Ectodermal cell (in vitro differentiated cells): ENCODE measurements around the gene GPS1.

Experiments
- H3K27ac ChIP-seq: 2 replicates; pipeline ENCODE4 v1.7.0; 2013; ENCODE audit warnings: mild to moderate bottlenecking, low read depth, low read length; ENCODE audit not compliant: insufficient read depth, poor library complexity, severe bottlenecking
- H3K27me3 ChIP-seq: 2 replicates; pipeline ENCODE4 v1.7.0; 2013; ENCODE audit warnings: mild to moderate bottlenecking, low read length; ENCODE audit not compliant: insufficient read depth, control insufficient read depth, poor library complexity, severe bottlenecking
- H3K36me3 ChIP-seq: one replicate; pipeline ENCODE4 v1.7.0; 2013; ENCODE audit warnings: low read length; ENCODE audit not compliant: control insufficient read depth, insufficient read depth
- H3K4me1 ChIP-seq: one replicate; pipeline ENCODE4 v1.7.0; 2013; ENCODE audit warnings: low read length; ENCODE audit not compliant: control insufficient read depth, insufficient read depth
- H3K4me3 ChIP-seq: 2 replicates; pipeline ENCODE4 v1.7.0; 2013; ENCODE audit warnings: low read depth, low read length, control low read depth; ENCODE audit not compliant: insufficient read depth
- H3K9me3 ChIP-seq: 2 replicates; pipeline ENCODE4 v1.7.0; 2013; ENCODE audit warnings: mild to moderate bottlenecking, low read length, moderate library complexity; ENCODE audit not compliant: control insufficient read depth
- WGBS, 2 experiments: methylation state at CpG; one replicate each; pipeline ENCODE4 v1.1.7; 2013; ENCODE audit warnings: missing lambda C conversion rate in 2 of 2; 5-methylcytosine and 5-hydroxymethylcytosine counted together

Gene GPS1

DNA sequence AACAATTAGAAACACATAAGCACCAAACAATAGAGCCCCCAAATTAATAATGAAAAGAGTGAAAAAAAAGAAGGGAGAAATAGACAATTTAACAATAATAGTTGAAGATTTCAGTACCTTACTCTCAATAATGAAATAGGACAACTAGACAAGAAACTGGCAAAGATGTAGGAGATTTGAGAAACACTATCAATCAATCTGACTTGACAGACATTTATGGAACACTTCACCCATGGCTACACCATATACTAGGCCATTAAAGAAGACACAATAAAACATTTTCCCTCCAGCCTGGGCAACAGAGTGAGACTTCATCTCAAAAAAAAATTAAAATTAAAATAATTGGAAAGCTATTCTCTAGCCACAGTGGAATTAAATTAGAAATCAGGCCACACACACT is 18.9 kb downstream of the GPS1 start:
- Histone ChIP-seq H3K27ac (no peak overlapping the region), H3K27me3 (peaks cover 11% of the 10 kb centered on the region), H3K4me1 (no peaks in the 10 kb centered on the region), H3K4me3 (no peak overlapping the region), H3K36me3 (no peaks in the 10 kb centered on the region), H3K9me3 (no peaks in the 10 kb centered on the region)

DNA sequence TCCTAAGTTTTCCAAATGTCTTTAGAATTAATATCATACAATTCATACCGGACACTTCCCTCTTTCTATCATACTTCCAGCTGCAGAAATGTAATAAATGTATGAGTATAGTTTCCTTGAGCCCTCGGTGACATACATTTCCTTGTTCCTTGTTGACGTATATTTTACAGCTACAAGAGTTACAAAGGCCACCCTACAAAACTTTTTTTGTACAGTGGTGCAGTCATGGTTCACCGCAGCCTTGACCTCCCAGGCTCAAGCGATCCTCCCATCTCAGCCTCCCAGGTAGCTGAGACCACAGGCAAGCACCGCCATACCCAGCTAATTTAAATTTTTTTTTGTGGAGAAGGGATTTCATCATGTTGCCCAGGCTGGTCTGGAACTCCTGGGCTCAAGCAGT is 21.1 kb downstream of the GPS1 start:
- H3K27me3 ChIP-seq, result peaks cover 11% of the 10 kb centered on the region
- H3K4me3 ChIP-seq, result no peak overlapping the region
- H3K36me3 ChIP-seq, result no peaks in the 10 kb centered on the region
- H3K4me1 ChIP-seq, result no peaks in the 10 kb centered on the region
- no peaks in the 10 kb centered on the region for H3K9me3 ChIP-seq
- WGBS, 2 experiments, result 88 to 94% methylated on average over 5 to 6 of the region's 6 CpGs
- no peak overlapping the region for H3K27ac ChIP-seq

DNA sequence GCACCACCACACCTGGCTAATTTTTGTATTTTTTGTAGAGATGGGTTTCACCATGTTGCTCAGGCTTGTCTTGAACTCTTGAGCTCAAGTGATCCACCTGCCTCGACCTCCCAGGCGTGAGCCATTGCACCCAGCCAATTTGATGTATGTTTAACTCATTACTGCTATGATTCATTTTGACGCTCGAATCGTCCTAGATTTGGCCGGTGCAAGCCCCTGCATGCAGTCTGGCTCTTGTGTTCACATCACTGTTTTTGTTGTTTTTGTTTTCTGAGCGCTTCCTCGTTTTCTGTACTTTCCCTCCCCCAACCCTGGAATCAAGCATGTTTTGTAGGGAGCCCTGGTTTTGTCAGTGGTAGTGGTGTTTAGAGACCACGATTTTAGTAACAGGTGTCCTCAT is 21.7 kb downstream of the GPS1 start:
- H3K4me1 ChIP-seq, result no peaks in the 10 kb centered on the region
- no peak overlapping the region for H3K27ac ChIP-seq
- 90 to 91% methylated on average over 9 of the region's 9 CpGs for WGBS, 2 experiments
- H3K4me3 ChIP-seq, result no peak overlapping the region
- no peaks in the 10 kb centered on the region for H3K9me3 ChIP-seq
- H3K27me3 ChIP-seq, result peaks cover 11% of the 10 kb centered on the region
- H3K36me3 ChIP-seq, result no peaks in the 10 kb centered on the region

DNA sequence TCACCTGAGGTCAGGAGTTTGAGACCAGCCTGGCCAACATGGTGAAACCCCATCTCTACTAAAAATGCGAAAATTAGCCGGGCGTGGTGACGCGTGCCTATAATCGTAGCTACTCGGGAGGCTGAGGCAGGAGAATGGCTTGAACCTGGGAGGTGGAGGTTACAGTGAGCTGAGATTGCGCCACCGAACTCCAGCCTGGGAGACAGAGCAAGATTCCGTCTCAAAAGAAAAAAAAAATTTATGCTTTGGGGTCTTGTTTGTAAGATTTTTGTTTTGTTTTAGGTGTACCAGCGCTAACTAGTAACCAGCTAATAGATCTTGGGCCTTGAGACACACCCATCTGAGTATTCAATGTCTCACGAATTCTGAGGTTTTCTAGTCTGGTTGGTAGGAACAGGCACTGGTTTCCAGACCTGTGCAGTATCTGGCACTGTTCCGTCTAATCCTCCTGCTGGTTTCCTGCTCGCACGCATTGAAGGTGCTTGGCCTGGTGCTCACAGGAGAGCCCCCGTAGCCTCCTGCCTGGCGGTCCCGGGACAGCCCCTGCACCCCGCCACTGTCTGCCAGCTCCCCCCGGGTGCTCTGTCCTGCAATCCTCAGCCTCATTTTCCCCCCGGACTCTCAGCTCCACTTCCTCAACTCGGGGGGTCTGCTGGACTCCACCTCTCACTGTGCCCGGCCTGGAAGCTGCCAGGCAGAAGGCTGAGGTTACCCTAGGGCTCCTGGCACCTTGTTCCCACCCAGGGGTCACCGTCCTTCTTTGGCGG is 24.5 kb downstream of the GPS1 start:
- H3K4me3 ChIP-seq, result no peak overlapping the region
- H3K9me3 ChIP-seq, result no peaks in the 10 kb centered on the region
- H3K4me1 ChIP-seq, result no peaks in the 10 kb centered on the region
- peaks cover 15% of the 10 kb centered on the region for H3K36me3 ChIP-seq
- peak overlapping the region; percentile 44 for H3K27ac ChIP-seq
- peaks cover 11% of the 10 kb centered on the region for H3K27me3 ChIP-seq
- 91 to 92% methylated on average over 25 of the region's 25 CpGs for WGBS, 2 experiments

DNA sequence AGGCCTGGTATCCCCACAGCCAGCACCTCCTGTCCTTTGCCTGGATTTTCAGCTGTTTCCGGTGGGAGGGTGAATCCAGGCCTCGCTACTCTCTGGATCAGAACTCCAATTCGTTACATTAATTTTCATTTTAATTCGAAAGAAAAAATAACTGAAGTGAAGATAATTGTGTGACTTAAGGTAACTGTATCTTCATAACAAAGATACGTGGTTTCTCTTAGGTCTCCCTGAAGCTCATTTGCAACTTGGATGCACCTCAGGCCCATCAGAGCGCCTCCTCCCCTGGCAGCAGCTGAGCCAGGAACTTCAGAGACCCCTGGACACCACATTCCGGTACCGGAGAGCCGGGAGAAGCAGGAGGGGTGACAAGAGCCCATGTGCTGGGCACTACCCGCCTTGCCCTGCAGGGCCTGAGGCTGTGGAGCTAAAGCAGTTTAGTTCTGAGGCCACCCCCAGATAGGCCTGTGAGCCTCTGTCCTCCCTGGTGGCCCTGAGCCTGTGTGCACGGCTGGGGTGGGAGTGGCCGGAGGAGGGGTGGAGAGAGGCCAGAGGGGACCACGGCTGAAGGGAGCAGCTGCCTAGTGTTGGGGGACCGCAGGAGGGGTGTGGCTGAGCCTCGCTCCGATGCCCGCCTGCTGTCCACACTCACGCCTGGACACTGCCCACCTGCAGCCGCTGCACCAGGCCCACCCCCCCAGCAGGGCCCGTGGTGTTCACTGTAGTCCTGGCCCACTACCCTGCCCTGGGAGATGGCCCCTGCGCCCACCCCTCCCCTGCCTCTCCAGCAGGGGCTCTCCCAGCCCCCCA is 25.3 kb downstream of the GPS1 start:
- H3K4me3 ChIP-seq, result no peak overlapping the region
- no peaks in the 10 kb centered on the region for H3K4me1 ChIP-seq
- H3K36me3 ChIP-seq, result peaks cover 19% of the 10 kb centered on the region
- WGBS, 2 experiments, result 86 to 88% methylated on average over 20 to 21 of the region's 21 CpGs
- no peaks in the 10 kb centered on the region for H3K9me3 ChIP-seq
- H3K27me3 ChIP-seq, result peaks cover 9% of the 10 kb centered on the region
- peak overlapping the region; percentile 44 for H3K27ac ChIP-seq

GRCh38 chr17:82077617-82078358 is 26.1 kb downstream of the GPS1 start:
- no peaks in the 10 kb centered on the region for H3K9me3 ChIP-seq
- peaks cover 4% of the 10 kb centered on the region for H3K27me3 ChIP-seq
- no peak overlapping the region for H3K27ac ChIP-seq
- no peak overlapping the region for H3K4me3 ChIP-seq
- peaks cover 19% of the 10 kb centered on the region for H3K36me3 ChIP-seq
- no peaks in the 10 kb centered on the region for H3K4me1 ChIP-seq
- 88 to 91% methylated on average over 28 of the region's 28 CpGs for WGBS, 2 experiments

DNA sequence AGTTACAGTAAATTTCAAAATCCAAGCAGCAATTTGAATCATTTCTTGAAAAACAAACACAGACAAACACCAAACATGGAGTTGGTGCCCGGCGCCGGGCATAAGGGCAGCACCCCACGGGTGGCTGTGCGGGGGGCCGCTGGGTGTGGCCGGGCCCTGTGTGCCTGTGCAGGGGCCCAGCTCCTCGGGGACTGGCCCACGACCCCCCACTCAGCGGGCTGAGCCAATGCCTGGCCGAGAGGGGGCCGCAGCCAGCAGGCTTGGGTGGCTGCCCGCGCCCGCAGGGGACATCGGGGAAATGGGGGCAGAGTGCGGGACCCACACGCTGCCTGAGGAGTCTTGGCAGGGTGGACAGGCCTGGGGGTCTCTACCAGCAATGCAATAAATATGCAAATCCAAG is 26.7 kb downstream of the GPS1 start:
- peaks cover 26% of the 10 kb centered on the region for H3K36me3 ChIP-seq
- no peak overlapping the region for H3K4me3 ChIP-seq
- peaks cover 3% of the 10 kb centered on the region for H3K27me3 ChIP-seq
- H3K27ac ChIP-seq, result no peak overlapping the region
- H3K9me3 ChIP-seq, result no peaks in the 10 kb centered on the region
- H3K4me1 ChIP-seq, result no peaks in the 10 kb centered on the region
- 95 to 96% methylated on average over 18 of the region's 18 CpGs for WGBS, 2 experiments

- H3K4me3 ChIP-seq, result no peak overlapping the region
- H3K4me1 ChIP-seq, result no peaks in the 10 kb centered on the region
- no peak overlapping the region for H3K27ac ChIP-seq
- H3K9me3 ChIP-seq, result no peaks in the 10 kb centered on the region
- H3K36me3 ChIP-seq, result peaks cover 32% of the 10 kb centered on the region
- no peaks in the 10 kb centered on the region for H3K27me3 ChIP-seq
- 95 to 96% methylated on average over 47 of the region's 47 CpGs for WGBS, 2 experiments
These were observed 27.4 kb downstream of the GPS1 start for GRCh38 chr17:82079001-82079677.

DNA sequence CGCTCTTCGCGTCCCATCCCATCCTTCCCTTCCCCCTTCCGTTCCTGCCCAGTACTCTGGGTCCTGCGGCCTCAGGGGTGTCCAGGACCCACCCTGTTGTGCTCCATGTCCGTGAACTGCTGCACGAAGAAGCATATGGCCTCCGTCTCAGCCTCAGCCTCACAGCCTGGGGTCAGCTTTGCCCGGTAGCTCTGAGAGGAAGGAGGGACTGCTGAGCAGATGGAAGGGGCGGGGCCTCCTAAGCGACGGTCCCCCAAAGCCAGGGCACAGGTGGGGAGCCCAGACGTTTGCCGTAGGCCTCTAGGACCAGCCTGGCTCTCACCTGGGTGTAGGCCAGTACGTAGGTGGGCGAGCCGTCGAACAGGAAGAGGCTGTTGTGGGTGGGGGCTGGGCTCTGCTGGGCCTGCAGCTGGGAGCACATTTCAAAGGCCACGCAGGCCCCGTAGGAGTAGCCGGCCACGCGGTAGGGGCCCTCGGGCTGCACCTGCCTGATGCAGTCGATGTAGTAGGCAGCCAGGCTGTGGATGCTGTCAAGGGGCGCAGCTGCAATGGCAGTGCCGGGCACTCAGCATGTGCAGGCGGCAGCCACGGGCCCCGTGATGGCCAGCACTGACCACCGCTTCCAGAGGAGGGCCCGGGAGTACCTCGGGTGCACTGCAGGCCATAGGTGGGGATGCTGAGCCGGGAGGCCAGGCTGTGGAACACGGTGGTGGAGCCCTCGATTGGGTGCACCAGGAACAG is 28.5 kb downstream of the GPS1 start:
- Histone ChIP-seq H3K27me3 (no peaks in the 10 kb centered on the region), H3K4me1 (no peaks in the 10 kb centered on the region), H3K4me3 (no peak overlapping the region), H3K36me3 (peaks cover 43% of the 10 kb centered on the region), H3K9me3 (no peaks in the 10 kb centered on the region), H3K27ac (no peak overlapping the region)
- WGBS, 2 experiments, result 96% methylated on average over 36 of the region's 36 CpGs
